MM.1S (cell line): ENCODE measurements around the gene CDK11A.

Experiments
- EZH2 ChIP-seq: fragments of 300-600 bp; sonication (generic); optimal IDR thresholded peaks from 2 replicates; pipeline ENCODE3; 2017; ENCODE audit warnings: low read depth, mild to moderate bottlenecking, antibody characterized with exemption, low read length, mixed read lengths
- EZH2phosphoT487 ChIP-seq: fragments of 300-600 bp; sonication (generic); IDR thresholded peaks from 2 replicates; pipeline ENCODE4 v1.6.1; 2018; ENCODE audit warnings: antibody characterized with exemption, low read length
- TF ChIP-seq, protein P1 (sequence below): fragments of 300-600 bp; sonication (generic); IDR thresholded peaks from 2 replicates; pipeline ENCODE4 v1.5.1; 2016; ENCODE audit warnings: antibody characterized with exemption, low read length, mixed read lengths

DNA sequence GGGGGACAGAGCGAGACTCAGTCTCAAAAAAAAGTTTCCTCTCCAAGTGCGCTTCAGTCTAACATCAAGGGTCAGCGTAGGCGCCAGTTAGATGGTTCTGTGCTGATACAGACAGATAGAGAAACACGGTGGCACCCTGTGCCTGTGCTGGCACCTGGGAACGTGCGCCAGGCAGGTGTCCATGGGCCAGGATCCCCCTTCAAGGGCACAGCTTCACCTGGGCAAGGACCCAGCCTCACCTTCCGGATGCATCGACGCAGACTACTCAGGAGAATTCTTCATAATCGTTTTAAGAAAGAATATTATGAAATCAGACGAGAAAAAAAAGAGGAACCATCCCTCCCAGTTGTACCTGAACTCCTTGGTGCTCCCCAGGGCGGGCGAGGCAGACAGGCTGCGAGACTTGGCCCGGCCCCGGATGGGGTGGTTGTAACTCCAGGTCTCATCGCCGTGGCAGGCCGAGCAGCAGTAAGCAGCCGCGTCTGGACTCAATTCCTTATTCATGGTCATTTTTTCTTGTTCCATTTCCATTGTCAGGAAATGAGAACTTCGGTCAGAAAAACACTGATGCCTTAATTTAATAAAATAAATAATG lies 40.8 kb upstream of the CDK11A start:
- TF ChIP-seq, protein P1, sequence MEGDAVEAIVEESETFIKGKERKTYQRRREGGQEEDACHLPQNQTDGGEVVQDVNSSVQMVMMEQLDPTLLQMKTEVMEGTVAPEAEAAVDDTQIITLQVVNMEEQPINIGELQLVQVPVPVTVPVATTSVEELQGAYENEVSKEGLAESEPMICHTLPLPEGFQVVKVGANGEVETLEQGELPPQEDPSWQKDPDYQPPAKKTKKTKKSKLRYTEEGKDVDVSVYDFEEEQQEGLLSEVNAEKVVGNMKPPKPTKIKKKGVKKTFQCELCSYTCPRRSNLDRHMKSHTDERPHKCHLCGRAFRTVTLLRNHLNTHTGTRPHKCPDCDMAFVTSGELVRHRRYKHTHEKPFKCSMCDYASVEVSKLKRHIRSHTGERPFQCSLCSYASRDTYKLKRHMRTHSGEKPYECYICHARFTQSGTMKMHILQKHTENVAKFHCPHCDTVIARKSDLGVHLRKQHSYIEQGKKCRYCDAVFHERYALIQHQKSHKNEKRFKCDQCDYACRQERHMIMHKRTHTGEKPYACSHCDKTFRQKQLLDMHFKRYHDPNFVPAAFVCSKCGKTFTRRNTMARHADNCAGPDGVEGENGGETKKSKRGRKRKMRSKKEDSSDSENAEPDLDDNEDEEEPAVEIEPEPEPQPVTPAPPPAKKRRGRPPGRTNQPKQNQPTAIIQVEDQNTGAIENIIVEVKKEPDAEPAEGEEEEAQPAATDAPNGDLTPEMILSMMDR: no peak
- TF ChIP-seq EZH2phosphoT487 (no peak), EZH2 (no peak)
